GM19099 (cell line): ENCODE measurements around the gene GSE1.
A peak's percentile ranks its signal among the peaks of the same experiment; 100 is the strongest.

ENCODE experiments used
- POLR2A ChIP-seq: IDR thresholded peaks from 3 replicates; pipeline ENCODE4 v1.6.1; 2011; ENCODE audit warnings: low read depth; ENCODE audit not compliant: insufficient read length; ENCODE audit errors: extremely low read depth

The GSE1 gene

DNA sequence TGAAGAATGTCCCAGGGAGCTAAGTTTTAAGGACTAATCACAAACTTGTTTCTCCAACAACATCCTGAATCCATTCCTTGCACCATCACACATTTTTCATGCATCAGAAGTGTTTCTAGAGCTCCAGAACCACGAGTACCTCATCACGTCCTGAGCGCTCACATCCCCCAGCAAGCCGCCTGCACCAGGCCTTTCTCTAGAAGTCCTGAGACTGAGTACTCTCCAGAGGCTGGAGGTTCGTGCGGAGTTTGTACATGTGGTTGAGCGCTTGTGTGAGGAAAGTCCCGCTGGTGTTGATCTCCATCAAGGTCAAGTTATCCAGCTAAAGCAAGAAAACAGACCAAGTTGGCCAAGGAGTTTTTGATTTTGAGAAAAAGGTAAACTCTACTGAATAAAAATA is 64.9 kb downstream of the GSE1 start:
- no peak for TF ChIP-seq POLR2A

DNA sequence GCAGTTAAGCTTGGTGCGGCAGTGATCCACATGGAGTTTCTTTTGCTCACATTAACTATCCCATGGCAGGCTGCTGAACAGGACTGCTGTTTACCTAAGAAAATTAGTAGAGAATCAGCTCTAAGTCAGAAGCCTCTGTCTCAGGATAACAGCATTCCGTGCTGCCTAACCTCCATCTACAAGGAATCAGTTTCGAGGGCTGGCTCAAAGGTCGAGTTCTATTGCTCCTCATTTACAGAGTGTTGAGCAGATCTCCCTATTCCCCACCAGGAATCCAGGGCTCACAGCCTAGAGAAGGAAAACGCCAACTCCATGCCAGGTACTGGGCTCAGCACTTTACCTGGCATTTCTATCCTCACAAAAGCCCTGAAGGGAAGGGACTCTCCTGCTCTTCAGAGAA is 65.7 kb downstream of the GSE1 start:
- TF ChIP-seq POLR2A = no peak

DNA sequence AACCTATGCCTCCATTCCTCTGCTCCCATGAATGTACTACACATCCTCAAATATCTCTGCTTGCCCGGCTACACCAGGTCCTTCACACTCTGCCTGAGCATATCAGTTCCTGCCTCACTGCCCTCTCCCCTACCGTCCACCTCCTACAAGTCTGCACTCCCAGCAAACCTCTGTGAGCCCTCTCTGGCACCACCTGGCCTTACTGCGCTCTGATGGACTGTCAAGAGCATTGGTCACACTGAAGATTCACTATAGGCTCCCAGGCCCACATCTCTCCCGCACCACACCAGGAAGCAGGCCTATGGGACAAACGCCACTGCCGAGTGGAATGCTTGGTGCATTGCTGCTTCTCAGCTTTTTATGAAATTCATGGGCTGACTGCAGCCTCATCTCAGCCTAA is 66.7 kb downstream of the GSE1 start:
- TF ChIP-seq POLR2A = no peak

DNA sequence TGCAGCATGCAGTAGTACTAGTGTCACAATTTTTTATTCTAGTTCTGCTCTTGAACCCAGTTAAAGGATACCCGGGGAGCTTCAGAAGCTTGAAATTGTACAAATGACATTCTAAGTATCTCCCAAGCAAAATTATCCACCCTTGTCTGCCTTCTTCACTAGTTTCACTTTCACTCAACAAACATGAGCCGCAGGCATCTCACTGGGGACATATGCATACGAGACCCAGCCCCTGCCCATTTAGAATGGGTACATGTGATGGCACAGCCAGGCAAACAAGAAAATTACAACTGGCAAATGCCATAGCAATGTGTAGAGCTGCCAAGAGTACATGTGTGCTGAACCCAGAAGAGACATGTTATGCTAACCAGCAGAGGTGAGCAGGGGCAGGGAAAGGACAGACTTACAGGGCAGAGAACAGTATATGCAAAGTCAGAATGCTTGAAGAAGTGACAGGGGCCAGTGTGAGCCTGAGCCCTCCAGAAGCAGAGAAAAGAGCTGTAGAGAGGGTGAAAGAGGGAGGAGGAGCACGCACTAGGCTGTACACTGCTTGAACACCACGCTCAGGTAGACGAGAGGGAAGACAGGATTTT is 67.3 kb downstream of the GSE1 start:
- no peak for TF ChIP-seq POLR2A

DNA sequence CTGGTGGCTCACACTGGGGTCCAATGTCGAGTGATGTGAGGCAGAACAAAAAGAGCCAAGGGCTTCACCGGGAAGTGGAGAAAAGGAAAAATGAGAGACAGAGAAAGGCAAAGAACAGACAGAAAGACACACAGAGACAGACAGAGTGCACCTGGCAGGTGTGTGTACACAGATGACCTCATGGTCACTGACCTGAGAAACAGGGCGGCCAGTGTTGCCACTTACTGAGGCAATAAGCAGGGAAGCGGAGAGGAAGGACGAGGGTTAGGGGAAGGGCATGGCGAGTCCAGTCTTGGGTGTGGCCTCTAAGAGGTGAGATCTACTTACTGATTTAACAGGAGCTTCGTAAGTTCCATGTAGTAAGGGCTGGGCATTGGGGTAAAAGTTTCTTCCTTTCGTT is 68.1 kb downstream of the GSE1 start:
- no peak for TF ChIP-seq POLR2A

DNA sequence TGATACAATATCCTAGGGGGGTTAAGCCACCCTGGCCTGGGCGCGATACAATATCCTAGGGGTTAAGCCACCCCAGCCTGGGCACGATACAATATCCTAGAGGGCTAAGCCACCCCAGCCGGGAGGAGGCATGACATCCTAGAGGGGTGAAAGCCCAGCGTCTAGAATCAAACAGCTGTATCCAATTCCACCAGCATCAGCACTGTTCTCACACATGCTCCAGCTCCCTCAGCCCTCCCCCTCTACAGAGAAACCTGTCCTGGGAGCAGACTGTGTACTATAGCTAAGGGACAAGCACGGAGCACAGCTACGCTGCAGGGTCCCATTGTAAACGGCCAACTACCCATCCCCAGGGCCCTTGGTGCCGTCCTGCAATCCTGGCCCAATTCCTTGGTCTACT is 69.4 kb downstream of the GSE1 start:
- TF ChIP-seq POLR2A = no peak

DNA sequence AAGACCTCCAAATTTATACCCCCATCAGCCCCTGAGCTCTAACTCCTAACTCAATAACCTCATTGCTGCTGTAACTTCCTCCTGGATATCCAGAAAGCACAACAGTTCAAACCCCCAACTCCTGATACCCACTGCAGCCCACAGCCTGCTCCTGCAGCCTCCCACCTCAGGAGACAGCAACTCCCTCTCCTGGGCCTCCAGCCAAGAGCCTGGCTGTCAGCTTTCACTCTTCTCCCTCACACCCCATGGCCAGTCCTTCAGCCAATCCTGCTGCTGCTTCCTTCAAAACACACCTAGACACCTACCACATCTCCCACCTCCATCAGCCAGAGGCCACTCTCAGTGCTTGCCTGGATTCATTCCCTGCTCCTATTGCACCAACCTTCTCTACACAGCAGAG is 70.2 kb downstream of the GSE1 start:
- TF ChIP-seq POLR2A = no peak

DNA sequence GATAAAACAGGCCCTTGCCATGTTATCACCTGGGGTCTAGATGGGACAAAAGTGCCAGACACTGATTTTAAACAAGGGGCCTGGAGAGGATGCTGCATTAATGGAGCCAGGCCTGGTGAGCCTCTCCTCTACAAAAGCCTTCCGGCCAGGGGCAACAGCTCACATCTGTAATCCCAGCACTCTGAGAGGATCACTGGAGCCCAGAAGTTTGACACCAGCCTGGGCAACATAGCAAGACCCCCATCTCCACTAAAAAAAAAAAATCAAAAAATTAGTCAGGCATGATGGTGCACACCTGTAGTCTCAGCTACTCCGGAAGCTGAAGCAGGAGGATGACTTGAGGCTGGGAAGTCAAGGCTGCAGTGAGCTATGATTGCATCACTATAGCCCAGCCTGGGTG is 72.1 kb downstream of the GSE1 start:
- no peak for TF ChIP-seq POLR2A

DNA sequence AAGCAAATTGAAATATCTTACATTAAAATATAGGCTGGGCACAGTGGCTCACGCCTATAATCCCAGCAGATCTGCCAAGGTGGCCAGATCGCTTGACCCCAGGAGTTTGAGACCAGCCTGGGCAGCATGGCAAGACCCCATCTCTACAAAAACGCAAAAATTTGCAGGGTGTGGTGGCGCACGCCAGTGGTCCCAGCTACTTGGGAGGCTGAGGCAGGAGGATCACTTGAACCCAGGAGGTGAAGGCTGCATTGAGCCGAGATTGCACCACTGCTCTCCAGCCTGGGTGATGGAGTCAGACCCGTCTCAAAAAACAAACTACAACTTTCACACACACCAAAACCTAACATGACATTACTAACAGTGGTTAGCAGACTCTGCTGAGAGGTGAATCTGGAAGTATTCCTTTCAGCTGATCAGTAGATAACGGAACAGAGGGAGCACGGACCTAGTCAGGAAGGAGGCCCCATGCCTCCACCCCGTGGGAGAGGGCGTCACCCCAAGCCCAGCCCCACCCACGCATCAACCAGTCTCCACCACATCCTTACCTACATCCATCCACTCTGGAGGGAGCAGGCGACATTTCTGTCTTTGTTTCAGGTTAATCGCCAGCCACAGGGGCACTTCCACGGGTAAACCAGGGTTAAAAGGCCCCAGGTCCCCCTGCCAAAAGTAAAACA is 73.9 kb downstream of the GSE1 start:
- TF ChIP-seq POLR2A = peak; percentile 16

DNA sequence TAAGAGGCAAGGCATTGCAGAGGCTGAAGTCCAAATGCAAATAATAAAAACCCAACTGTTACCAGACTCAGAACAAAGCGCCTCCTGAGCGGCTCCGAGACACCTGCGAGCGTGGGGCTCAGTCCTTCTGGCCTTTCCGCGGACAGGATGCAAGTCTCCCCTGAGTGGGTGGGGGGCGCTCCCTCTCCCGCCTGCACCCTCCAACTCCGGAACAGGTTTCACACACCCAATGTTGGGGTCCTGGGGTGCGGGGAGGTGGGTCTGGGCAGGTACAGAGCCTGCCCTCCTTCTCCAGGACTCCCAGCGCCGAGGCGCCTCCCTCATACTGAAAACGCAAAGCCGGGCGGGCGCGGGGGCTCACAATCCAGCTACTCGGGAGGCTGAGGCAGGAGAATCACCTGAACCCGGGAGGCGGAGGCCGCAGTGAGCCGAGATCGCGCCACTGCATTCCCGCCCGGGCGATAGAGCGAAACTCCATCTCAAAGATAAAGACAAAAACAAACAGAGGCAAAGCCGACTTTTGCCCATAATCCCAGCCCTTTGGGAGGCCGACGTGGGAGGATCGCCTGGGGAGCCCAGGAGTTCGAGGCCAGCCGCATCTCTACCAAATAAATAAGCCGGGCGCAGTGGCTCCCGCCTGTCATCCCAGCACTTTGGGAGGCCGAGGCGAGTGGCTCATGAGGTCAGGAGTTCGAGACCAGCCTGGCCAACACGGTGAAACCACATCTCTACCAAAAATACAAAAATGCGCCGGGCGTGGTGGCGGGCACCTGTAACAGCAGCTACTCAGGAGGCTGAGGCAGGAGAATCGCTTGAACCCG is 74.7 kb downstream of the GSE1 start:
- TF ChIP-seq POLR2A = no peak

DNA sequence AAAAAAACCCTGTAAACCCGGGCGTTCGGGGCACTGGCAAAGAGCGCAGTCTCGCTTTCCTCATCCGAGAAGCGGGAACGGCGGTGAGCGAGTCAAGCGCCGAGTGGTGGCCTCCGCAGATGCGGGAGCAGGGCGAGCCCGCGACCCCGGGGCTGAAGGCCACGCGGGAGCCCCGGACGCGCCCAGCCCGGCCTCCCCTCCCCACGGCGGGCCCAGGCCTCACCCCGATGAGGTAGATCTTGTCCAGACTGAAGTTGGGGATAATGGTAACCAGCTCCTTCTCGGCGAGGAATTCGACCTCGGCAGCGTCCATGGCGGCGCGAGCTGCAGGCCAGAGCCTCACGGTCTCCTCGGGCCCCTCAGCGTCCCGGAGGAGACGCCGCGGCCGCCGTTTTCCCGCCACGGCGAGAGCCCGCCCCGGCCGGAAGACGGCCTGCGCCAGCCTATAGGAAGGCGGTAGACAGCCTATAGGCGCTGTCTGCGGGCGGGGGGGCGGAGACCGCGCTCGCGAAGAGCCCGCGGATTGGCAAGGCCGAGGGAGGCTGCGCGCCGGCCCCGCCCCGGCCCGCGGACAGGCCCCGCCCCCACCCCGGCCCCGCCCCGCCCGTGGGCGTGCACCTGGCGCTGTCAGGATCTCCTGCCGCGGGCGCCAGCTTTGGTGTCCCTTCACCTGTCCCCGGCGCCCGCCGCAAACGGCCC is 75.6 kb downstream of the GSE1 start, which contains the start of gene GINS2:
Gene GINS2 (minus strand): TSS at position 369 of the 699 bp plus-strand sequence. CDS start 56 bp downstream, at position 313.
- TF ChIP-seq POLR2A = peak; percentile 67

DNA sequence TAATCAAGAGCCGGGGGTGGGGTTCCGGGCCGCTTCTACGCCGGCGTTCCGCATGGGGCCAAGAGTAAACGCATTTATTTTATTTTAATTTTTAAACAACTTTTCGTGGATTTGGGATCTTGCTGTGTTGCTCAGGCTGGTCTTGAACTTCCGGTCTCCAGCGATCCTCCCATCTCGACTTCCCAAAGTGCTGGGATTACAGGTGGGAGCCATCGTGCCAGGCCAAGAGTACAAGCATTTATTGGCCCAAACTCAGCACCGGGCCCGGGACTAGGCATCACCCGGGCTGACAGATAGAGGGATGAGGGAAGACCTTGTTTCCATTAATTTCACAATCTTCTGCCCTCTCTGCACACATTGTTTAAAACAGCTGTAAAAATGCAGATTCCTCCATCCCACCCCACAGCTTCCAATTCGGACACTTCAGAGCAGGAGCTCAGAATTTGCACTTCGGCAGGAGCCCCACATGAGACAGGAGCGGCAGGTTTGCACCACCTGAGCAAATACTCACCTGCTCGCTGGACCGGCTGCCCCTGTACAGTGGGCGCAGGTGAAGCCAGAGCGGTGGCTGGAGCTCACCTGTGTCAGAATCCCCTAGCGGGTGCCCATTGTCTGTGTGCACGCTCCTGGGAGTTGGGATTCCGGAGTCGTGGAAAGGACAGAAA is 76.3 kb downstream of the GSE1 start:
- no peak for TF ChIP-seq POLR2A

DNA sequence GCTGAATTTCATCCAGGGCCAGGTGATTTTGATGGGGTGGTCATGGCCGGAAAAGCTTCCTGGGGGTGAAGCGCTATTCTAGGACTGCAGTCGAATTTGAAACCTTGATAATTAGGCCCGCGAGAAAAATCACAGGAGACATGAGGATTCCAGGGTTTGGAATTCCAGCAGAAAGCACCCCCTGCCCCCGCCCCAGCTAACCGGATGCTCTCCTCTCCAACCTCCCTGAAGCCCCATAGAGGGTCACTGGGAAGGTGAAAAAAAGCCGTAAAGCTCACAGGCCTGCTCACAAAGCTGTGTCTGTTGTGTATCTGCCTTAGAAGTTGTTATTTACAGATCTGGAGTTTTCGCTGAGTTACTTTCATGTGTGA is 76.8 kb downstream of the GSE1 start:
- TF ChIP-seq POLR2A = no peak

DNA sequence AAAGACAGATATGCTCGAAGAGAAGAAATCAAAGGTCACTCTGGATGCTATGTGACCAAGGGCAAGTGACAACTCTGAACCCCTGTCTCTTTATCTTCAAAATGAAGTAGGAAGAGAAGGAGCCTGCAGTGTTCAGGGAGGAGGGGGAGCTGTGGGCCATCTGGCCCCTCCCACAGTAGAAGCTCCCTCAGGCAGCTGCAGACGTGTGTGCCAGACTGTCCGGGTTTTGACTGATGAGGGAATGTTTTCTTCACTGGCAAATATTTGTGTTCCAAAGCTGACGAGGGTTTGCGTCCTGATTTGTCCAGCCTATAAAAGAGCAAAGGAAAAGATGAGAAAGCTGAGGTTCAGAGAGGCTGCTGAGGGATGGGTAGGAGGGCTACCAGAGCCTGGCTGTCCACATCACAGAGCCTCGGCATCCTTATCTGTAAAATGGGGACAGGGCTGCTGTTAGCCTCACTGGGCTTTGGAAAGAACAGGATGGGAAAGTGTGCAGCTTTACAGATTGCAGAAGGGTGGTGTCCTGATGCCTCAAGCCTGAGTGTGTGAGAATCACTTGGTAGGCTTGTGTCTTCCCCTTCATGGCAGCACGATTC is 77.4 kb downstream of the GSE1 start:
- TF ChIP-seq POLR2A = no peak

DNA sequence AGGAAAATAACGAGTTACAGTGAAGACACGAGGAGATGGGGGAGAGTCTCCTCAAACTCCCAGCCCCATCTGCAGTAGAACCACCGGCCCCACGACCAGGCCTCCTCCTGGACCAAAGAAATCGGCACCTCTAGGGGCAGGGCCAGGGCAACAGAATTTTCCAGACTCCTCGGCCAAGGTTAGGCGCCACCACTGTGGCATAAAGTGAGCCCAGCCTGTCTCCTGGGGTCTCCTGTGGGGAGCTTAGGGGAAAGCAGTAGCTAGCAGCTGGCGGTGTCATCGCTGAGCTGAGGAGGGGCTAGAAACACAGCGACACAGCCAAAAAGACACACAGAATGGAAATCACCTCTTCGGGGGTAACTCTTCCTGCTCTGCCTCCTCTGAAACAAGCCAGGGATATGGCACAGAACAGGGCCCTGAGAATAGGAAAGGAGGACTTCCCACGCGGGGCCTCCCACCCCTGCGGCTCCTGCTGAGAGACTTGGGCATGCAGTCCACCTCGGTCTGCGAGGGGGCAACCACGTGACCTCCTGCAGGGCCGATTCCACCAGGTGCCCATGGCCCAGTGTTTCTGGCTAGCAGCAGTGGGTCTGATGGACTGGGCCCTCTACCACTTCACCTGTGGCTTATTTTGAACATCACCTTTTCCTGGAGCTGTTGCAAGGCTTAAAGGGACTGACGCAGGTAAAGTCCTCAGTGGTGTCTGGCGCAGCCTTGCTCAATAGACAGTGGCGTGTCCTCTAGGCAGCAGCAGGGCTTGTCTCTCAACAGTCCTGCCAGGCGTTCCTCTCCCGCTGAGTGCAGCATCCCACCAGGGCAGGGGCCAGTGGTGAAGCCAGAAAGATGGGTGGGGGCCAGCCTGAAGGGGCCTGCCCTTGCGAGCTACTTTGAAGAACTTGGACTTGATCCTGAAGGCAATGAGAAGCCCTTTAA is 82.3 kb downstream of the GSE1 start:
- no peak for TF ChIP-seq POLR2A
